Prostate gland (tissue), 2 donors: ENCODE data around the gene MYL2.

Experiments
- CTCF ChIP-seq, 4 experiments: fragments of 200-600 bp in 2 of 4; fragments of 450-650 bp in 2 of 4; sonication (generic) in 2 of 4; IDR thresholded peaks; 1 replicate in 3 of 4; 2 replicates in 1 of 4; pipeline ENCODE4 v1.5.1; 2016 to 2019; ENCODE audit warnings: antibody characterized with exemption in 4 of 4, mild to moderate bottlenecking in 2 of 4, moderate library complexity in 2 of 4
- POLR2AphosphoS5 ChIP-seq: sonication (generic); formaldehyde crosslinking; IDR thresholded peaks from one replicate; pipeline ENCODE4 v1.6.1; 2017; ENCODE audit warnings: antibody characterized with exemption

- no peak for TF ChIP-seq CTCF (IDR thresholded peaks at IDR 0.05)
- TF ChIP-seq POLR2AphosphoS5, result no peak
Measured at GRCh38 chr12:110913119-110914056, 7.0 kb downstream of the MYL2 start.
